ENCODE measurements around the gene DLGAP1. TPM values are rescaled to one million over a fixed set of nuclear protein-coding genes. Genes with fewer than 3 reads are reported as not detected.

The DLGAP1 gene
- total RNA-seq, 1 experiment from 2014 or later: 0.39 TPM

DNA sequence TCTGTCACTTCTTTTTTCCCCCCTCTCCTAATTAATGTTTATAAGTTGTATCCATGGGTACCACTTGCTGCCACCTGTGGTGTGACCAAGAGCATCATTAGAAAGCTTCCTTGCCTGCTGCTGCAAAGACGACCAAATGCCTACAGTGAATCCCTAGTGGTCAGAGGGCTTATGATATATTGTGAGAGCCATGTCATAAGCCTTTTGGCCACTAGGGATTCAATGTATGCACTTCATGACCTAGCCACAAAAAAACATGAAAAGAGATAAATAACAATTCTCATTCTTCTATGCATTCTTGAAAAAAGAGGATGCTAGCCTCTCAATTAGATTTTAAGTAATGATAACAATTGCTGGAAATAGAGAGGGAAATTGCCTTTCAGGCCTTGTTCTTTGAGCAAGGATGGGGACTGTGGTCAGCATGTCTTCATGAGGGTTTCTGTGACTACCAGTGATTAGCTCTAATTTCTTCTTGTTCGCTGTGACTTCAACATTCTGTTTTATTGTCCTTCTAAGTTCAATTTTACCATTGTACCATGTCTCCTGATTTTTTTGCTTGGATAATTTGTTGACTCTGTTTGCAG lies 569.8 kb downstream of the DLGAP1 start:
- no peak overlapping the region for H2AFZ ChIP-seq (ENCODE audit: low read depth, low read length, poor library complexity, severe bottlenecking)
- H3K4me1 ChIP-seq (ENCODE audit: control insufficient read depth in 1 of 2, insufficient read depth in 2 of 2, low read length in 2 of 2): no peaks in the 10 kb centered on the region
- intact Hi-C loops (cut with micrococcal nuclease): no loop called here
- ChIA-PET CTCF (interaction anchor here (1.2 to 2.4 kb wide), 5 partner anchors 9 to 114 kb away, joined by 3 to 8 read pairs (median 5); no protein-coding TSS in a partner anchor), RAD21 (ENCODE audit: low non-redundant PET in 1 of 2, low total read pairs in 2 of 2, uncharacterized antibody in 2 of 2, unreplicated experiment in 2 of 2) (no interaction called here), POLR2A (no interaction called here)
- H3K9ac ChIP-seq (ENCODE audit: low read length): no peak overlapping the region
- no peak overlapping the region for H3K27ac ChIP-seq (ENCODE audit: low read depth, low read length)
- DNase-seq (ENCODE audit: low read depth, low spot score): peak; percentile 39
- no TSS peak for BruUV-seq (replicated peaks)
- no peaks in the 10 kb centered on the region for H4K20me1 ChIP-seq (ENCODE audit: insufficient read depth)
- H3K9me3 ChIP-seq (ENCODE audit: control insufficient read depth in 1 of 2, insufficient read depth in 1 of 2, low read depth in 1 of 2, low read length in 2 of 2): no peaks in the 10 kb centered on the region
- peak; percentile 96 for ATAC-seq
- no peaks in the 10 kb centered on the region for H3K79me2 ChIP-seq (ENCODE audit: insufficient read depth, low read length)
- no peaks in the 10 kb centered on the region for H3K9me2 ChIP-seq (ENCODE audit: insufficient read depth)
- H3K36me3 ChIP-seq (ENCODE audit: control insufficient read depth in 1 of 2, insufficient read depth in 2 of 2, low read length in 2 of 2): no peaks in the 10 kb centered on the region
- no peak overlapping the region for H3K4me2 ChIP-seq (ENCODE audit: low read length)
- TF ChIP-seq, protein P1, sequence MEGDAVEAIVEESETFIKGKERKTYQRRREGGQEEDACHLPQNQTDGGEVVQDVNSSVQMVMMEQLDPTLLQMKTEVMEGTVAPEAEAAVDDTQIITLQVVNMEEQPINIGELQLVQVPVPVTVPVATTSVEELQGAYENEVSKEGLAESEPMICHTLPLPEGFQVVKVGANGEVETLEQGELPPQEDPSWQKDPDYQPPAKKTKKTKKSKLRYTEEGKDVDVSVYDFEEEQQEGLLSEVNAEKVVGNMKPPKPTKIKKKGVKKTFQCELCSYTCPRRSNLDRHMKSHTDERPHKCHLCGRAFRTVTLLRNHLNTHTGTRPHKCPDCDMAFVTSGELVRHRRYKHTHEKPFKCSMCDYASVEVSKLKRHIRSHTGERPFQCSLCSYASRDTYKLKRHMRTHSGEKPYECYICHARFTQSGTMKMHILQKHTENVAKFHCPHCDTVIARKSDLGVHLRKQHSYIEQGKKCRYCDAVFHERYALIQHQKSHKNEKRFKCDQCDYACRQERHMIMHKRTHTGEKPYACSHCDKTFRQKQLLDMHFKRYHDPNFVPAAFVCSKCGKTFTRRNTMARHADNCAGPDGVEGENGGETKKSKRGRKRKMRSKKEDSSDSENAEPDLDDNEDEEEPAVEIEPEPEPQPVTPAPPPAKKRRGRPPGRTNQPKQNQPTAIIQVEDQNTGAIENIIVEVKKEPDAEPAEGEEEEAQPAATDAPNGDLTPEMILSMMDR (IDR thresholded peaks at IDR 0.05 in 2 of 3, conservative IDR thresholded peaks at IDR 0.05 in 1 of 3; ENCODE audit: borderline replicate concordance in 1 of 3, insufficient read depth in 1 of 3, low read depth in 2 of 3, low read length in 2 of 3): peak in 2 of 3 experiments; percentile 59 to 74; a peak in 4 of 6 replicates
- TF ChIP-seq, protein P2, sequence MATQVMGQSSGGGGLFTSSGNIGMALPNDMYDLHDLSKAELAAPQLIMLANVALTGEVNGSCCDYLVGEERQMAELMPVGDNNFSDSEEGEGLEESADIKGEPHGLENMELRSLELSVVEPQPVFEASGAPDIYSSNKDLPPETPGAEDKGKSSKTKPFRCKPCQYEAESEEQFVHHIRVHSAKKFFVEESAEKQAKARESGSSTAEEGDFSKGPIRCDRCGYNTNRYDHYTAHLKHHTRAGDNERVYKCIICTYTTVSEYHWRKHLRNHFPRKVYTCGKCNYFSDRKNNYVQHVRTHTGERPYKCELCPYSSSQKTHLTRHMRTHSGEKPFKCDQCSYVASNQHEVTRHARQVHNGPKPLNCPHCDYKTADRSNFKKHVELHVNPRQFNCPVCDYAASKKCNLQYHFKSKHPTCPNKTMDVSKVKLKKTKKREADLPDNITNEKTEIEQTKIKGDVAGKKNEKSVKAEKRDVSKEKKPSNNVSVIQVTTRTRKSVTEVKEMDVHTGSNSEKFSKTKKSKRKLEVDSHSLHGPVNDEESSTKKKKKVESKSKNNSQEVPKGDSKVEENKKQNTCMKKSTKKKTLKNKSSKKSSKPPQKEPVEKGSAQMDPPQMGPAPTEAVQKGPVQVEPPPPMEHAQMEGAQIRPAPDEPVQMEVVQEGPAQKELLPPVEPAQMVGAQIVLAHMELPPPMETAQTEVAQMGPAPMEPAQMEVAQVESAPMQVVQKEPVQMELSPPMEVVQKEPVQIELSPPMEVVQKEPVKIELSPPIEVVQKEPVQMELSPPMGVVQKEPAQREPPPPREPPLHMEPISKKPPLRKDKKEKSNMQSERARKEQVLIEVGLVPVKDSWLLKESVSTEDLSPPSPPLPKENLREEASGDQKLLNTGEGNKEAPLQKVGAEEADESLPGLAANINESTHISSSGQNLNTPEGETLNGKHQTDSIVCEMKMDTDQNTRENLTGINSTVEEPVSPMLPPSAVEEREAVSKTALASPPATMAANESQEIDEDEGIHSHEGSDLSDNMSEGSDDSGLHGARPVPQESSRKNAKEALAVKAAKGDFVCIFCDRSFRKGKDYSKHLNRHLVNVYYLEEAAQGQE (IDR thresholded peaks at IDR 0.05; ENCODE audit: low read depth): no peak
- H3K4me3 ChIP-seq (replicated peaks in 1 of 2; ENCODE audit: low read depth in 1 of 2, low read length in 2 of 2): no peak overlapping the region
- peaks cover 4% of the 10 kb centered on the region; the same call in 1 of the 2 replicates for H3K27me3 ChIP-seq (ENCODE audit: insufficient read depth, low read length)

All from HCT116 (cell line).